ENCODE data around the gene GOLGA6C. TPM values are rescaled to one million over a fixed set of nuclear protein-coding genes. Genes with fewer than 3 reads are reported as not detected.

Gene GOLGA6C
- total RNA-seq, 4 donors from 2014 or later = not detected

- 84 to 100% methylated on average over 1 to 13 of the region's 13 CpGs for WGBS, 2 donors (ENCODE audit: low coverage in 1 of 2)
- in situ Hi-C loops (cut with MboI; ENCODE audit: low pct_ligation_motif_present in 1 of 4, low pct_unique_long_range_greater_than_20kb in 1 of 4, low sequenced_read_pairs in 3 of 4) = no loop called here
- Histone ChIP-seq H3K36me3 (no peaks in the 10 kb centered on the region), H3K4me3 (no peak overlapping the region), H3K4me1 (no peaks in the 10 kb centered on the region), H3K27me3 (no peaks in the 10 kb centered on the region), H3K27ac (no peak overlapping the region), H3K9me3 (no peaks in the 10 kb centered on the region)
- no peak for DNase-seq
- TF ChIP-seq EP300 (IDR thresholded peaks at IDR 0.05; ENCODE audit: low read depth) (no peak), POLR2AphosphoS5 (IDR thresholded peaks at IDR 0.05) (no peak)
- intact Hi-C loops (cut with DNase I; ENCODE audit: low total_unique reads) = no loop called here
Observed at GRCh38 chr15:75227663-75228280, 30.4 kb upstream of the GOLGA6C start.

GRCh38 chr15:75228787-75229186 lies 29.3 kb upstream of the GOLGA6C start:
- H3K27ac ChIP-seq = no peak overlapping the region
- no peak for DNase-seq
- no peaks in the 10 kb centered on the region for H3K36me3 ChIP-seq
- no peak overlapping the region for H3K4me3 ChIP-seq
- 79% methylated on average over 9 of the region's 9 CpGs; no CpG with 5 or more reads in 1 of the 2 donors for WGBS, 2 donors (ENCODE audit: low coverage in 1 of 2)
- TF ChIP-seq POLR2A (IDR thresholded peaks at IDR 0.05) (no peak), CTCF (IDR thresholded peaks at IDR 0.05) (no peak), POLR2AphosphoS5 (IDR thresholded peaks at IDR 0.05) (no peak), EP300 (IDR thresholded peaks at IDR 0.05; ENCODE audit: low read depth) (no peak)
- no peaks in the 10 kb centered on the region for H3K4me1 ChIP-seq
- no peaks in the 10 kb centered on the region for H3K27me3 ChIP-seq
- intact Hi-C loops (cut with DNase I; ENCODE audit: low total_unique reads) = no loop called here
- no peaks in the 10 kb centered on the region for H3K9me3 ChIP-seq
- in situ Hi-C loops (cut with MboI; ENCODE audit: low pct_ligation_motif_present in 1 of 4, low pct_unique_long_range_greater_than_20kb in 1 of 4, low sequenced_read_pairs in 3 of 4) = no loop called here

GRCh38 chr15:75229191-75230015 lies 28.7 kb upstream of the GOLGA6C start:
- Histone ChIP-seq H3K4me3 (no peak overlapping the region), H3K36me3 (no peaks in the 10 kb centered on the region), H3K27ac (no peak overlapping the region), H3K9me3 (no peaks in the 10 kb centered on the region), H3K4me1 (no peaks in the 10 kb centered on the region), H3K27me3 (no peaks in the 10 kb centered on the region)
- no peak for TF ChIP-seq POLR2AphosphoS5 (IDR thresholded peaks at IDR 0.05)
- TF ChIP-seq POLR2A (IDR thresholded peaks at IDR 0.05) = no peak
- TF ChIP-seq EP300 (IDR thresholded peaks at IDR 0.05; ENCODE audit: low read depth) = no peak
- TF ChIP-seq CTCF (IDR thresholded peaks at IDR 0.05) = no peak
- intact Hi-C loops (cut with DNase I; ENCODE audit: low total_unique reads) (no loop called here), in situ Hi-C loops (cut with MboI; ENCODE audit: low pct_ligation_motif_present in 1 of 4, low pct_unique_long_range_greater_than_20kb in 1 of 4, low sequenced_read_pairs in 3 of 4) (no loop called here)
- 86% methylated on average over 21 of the region's 21 CpGs; no CpG with 5 or more reads in 1 of the 2 donors for WGBS, 2 donors (ENCODE audit: low coverage in 1 of 2)
- no peak for DNase-seq

- no peak overlapping the region for H3K27ac ChIP-seq
- H3K4me1 ChIP-seq = no peaks in the 10 kb centered on the region
- H3K4me3 ChIP-seq = no peak overlapping the region
- WGBS, 2 donors (ENCODE audit: low coverage in 1 of 2) = 63 to 84% methylated on average over 1 to 2 of the region's 2 CpGs
- no peaks in the 10 kb centered on the region for H3K27me3 ChIP-seq
- H3K9me3 ChIP-seq = no peaks in the 10 kb centered on the region
- no peaks in the 10 kb centered on the region for H3K36me3 ChIP-seq
- no peak for DNase-seq
- intact Hi-C loops (cut with DNase I; ENCODE audit: low total_unique reads) (no loop called here), in situ Hi-C loops (cut with MboI; ENCODE audit: low pct_ligation_motif_present in 1 of 4, low pct_unique_long_range_greater_than_20kb in 1 of 4, low sequenced_read_pairs in 3 of 4) (no loop called here)
- TF ChIP-seq POLR2AphosphoS5 (IDR thresholded peaks at IDR 0.05) (no peak), EP300 (IDR thresholded peaks at IDR 0.05; ENCODE audit: low read depth) (no peak), POLR2A (IDR thresholded peaks at IDR 0.05) (no peak)
Observed at GRCh38 chr15:75230016-75230343, 28.2 kb upstream of the GOLGA6C start.

GRCh38 chr15:75230551-75231371 lies 27.4 kb upstream of the GOLGA6C start:
- DNase-seq = peak; percentile 5
- H3K27me3 ChIP-seq = no peaks in the 10 kb centered on the region
- WGBS, 2 donors (ENCODE audit: low coverage in 1 of 2) = 73 to 80% methylated on average over 2 to 16 of the region's 16 CpGs
- TF ChIP-seq EP300 (IDR thresholded peaks at IDR 0.05; ENCODE audit: low read depth) (no peak), CTCF (IDR thresholded peaks at IDR 0.05) (no peak)
- intact Hi-C loops (cut with DNase I; ENCODE audit: low total_unique reads) (no loop called here), in situ Hi-C loops (cut with MboI; ENCODE audit: low pct_ligation_motif_present in 1 of 4, low pct_unique_long_range_greater_than_20kb in 1 of 4, low sequenced_read_pairs in 3 of 4) (no loop called here)
- no peaks in the 10 kb centered on the region for H3K36me3 ChIP-seq
- H3K9me3 ChIP-seq = no peaks in the 10 kb centered on the region
- H3K4me1 ChIP-seq = no peaks in the 10 kb centered on the region
- H3K27ac ChIP-seq = no peak overlapping the region
- no peak overlapping the region for H3K4me3 ChIP-seq
